IMR-90 (cell line): Measurements from ENCODE around the gene PELO. TPM values are rescaled to one million over a fixed set of nuclear protein-coding genes. Genes with fewer than 3 reads are reported as not detected.

Experiments
- ATAC-seq: fragments of 200-7000 bp; cut with Tn5 transposase; 2 replicates; pipeline ENCODE4 v1.9.1; 2020; ENCODE audit warnings: low read depth, mild to moderate bottlenecking, moderate library complexity
- BruUV-seq: library from RNA; stranded (reverse); fragments of 400-500 nt; replicated peaks from 2 replicates; lab custom pipeline; 2021; lab: Mats Ljungman, UMichigan
- CTCF ChIA-PET: fragments of 300-600 bp; formaldehyde crosslinking; extraction: SDS; loops from one replicate; lab custom pipeline; 2021; ENCODE audit warnings: antibody characterized with exemption; lab: Yijun Ruan, JAX
- POLR2A ChIA-PET: fragments of 300-600 bp; sonication (Branson Sonifier 250); formaldehyde crosslinking; loops from one replicate; lab custom pipeline; 2022; ENCODE audit warnings: antibody characterized with exemption; ENCODE audit not compliant: unreplicated experiment; lab: Charles Lee
- DNase-seq: peaks from one replicate; pipeline ENCODE4 v3.0.0; 2013
- H2AFZ ChIP-seq: replicated peaks from 2 replicates; pipeline ENCODE3; 2013; ENCODE audit warnings: low read length, mild to moderate bottlenecking; ENCODE audit not compliant: poor library complexity
- H2AK5ac ChIP-seq: 2 replicates; pipeline ENCODE4 v1.6.1; 2013; ENCODE audit warnings: low read depth, low read length, inconsistent platforms
- H2AK9ac ChIP-seq: replicated peaks from 2 replicates; pipeline ENCODE3; 2013; ENCODE audit warnings: mild to moderate bottlenecking, low read depth, low read length, moderate library complexity; ENCODE audit not compliant: poor library complexity
- H2BK120ac ChIP-seq: 2 replicates; pipeline ENCODE4 v1.6.1; 2013; ENCODE audit warnings: low read depth, low read length, inconsistent platforms
- H2BK15ac ChIP-seq: 3 replicates; pipeline ENCODE4 v1.6.1; 2013; ENCODE audit warnings: low read depth, low read length, inconsistent platforms
- H2BK20ac ChIP-seq: 2 replicates; pipeline ENCODE4 v1.6.1; 2013; ENCODE audit warnings: low read depth, mild to moderate bottlenecking, inconsistent platforms, low read length, moderate library complexity
- H2BK5ac ChIP-seq: 2 replicates; pipeline ENCODE4 v1.6.1; 2013; ENCODE audit warnings: mild to moderate bottlenecking, low read depth, low read length, inconsistent platforms; ENCODE audit not compliant: poor library complexity, severe bottlenecking
- H3K14ac ChIP-seq: replicated peaks from 2 replicates; pipeline ENCODE4 v1.6.1; 2013; ENCODE audit warnings: low read depth, low read length, inconsistent platforms
- H3K18ac ChIP-seq: 2 replicates; pipeline ENCODE4 v1.6.1; 2013; ENCODE audit warnings: low read depth, low read length, control low read depth
- H3K23ac ChIP-seq: 2 replicates; pipeline ENCODE4 v1.6.1; 2013; ENCODE audit warnings: low read depth, low read length, inconsistent platforms
- H3K27ac ChIP-seq: 2 replicates; pipeline ENCODE4 v1.5.1; 2013; ENCODE audit warnings: mild to moderate bottlenecking, control low read depth, low read length; ENCODE audit not compliant: insufficient read depth
- H3K27me3 ChIP-seq: 2 replicates; pipeline ENCODE4 v1.6.1; 2013; ENCODE audit warnings: low read length; ENCODE audit not compliant: control insufficient read depth, insufficient read depth
- H3K36me3 ChIP-seq: 2 replicates; pipeline ENCODE4 v1.6.1; 2013; ENCODE audit warnings: low read length, mixed read lengths; ENCODE audit not compliant: control insufficient read depth, insufficient read depth
- H3K4ac ChIP-seq: 2 replicates; pipeline ENCODE4 v1.6.1; 2013; ENCODE audit warnings: low read depth, low read length, inconsistent platforms
- H3K4me1 ChIP-seq: 2 replicates; pipeline ENCODE4 v1.6.1; 2013; ENCODE audit warnings: low read length, mixed read lengths; ENCODE audit not compliant: control insufficient read depth, insufficient read depth
- H3K4me2 ChIP-seq: 2 replicates; pipeline ENCODE4 v1.6.1; 2013; ENCODE audit warnings: low read depth, mild to moderate bottlenecking, control low read depth, low read length, moderate library complexity
- H3K4me3 ChIP-seq: 2 replicates; pipeline ENCODE4 v1.5.1; 2013; ENCODE audit warnings: low read depth, mild to moderate bottlenecking, control low read depth, low read length, moderate library complexity; ENCODE audit not compliant: insufficient read depth
- H3K56ac ChIP-seq: 2 replicates; pipeline ENCODE4 v1.6.1; 2013; ENCODE audit warnings: low read length, inconsistent platforms; ENCODE audit not compliant: insufficient read depth; ENCODE audit errors: extremely low read depth
- H3K79me1 ChIP-seq, 2 experiments: 2 replicates each; pipeline ENCODE4 v1.6.1; 2013; ENCODE audit warnings: low read length in 2 of 2, inconsistent platforms in 1 of 2, low read depth in 1 of 2
- H3K9ac ChIP-seq: 2 replicates; pipeline ENCODE4 v1.6.1; 2013; ENCODE audit warnings: low read depth, low read length, control low read depth
- H3K9me1 ChIP-seq: 2 replicates; pipeline ENCODE4 v1.6.1; 2013; ENCODE audit warnings: low read length, inconsistent platforms; ENCODE audit not compliant: insufficient read depth
- H3K9me3 ChIP-seq: 2 replicates; pipeline ENCODE4 v1.6.1; 2013; ENCODE audit warnings: low read length; ENCODE audit not compliant: control insufficient read depth, insufficient read depth
- H4K20me1 ChIP-seq: 2 replicates; pipeline ENCODE4 v1.6.1; 2013; ENCODE audit warnings: low read length, inconsistent platforms; ENCODE audit not compliant: insufficient read depth
- H4K5ac ChIP-seq: 2 replicates; pipeline ENCODE4 v1.6.1; 2013; ENCODE audit warnings: mild to moderate bottlenecking, low read depth, low read length, control low read depth
- H4K8ac ChIP-seq, 2 experiments: 2 replicates each; pipeline ENCODE4 v1.6.1; 2013; ENCODE audit warnings: low read depth in 2 of 2, low read length in 2 of 2, control low read depth in 1 of 2, inconsistent platforms in 1 of 2
- H4K91ac ChIP-seq: 2 replicates; pipeline ENCODE4 v1.6.1; 2013; ENCODE audit warnings: low read depth, low read length, inconsistent platforms; ENCODE audit not compliant: insufficient read depth
- BHLHE40 ChIP-seq: fragments of 150-350 bp; IDR thresholded peaks from 2 replicates; pipeline ENCODE4 v1.6.1; 2016; ENCODE audit warnings: mild to moderate bottlenecking, low read depth, low read length
- CEBPB ChIP-seq: IDR thresholded peaks from 2 replicates; pipeline ENCODE4 v1.6.1; 2012; ENCODE audit warnings: low read depth, low read length, improper control_type of control experiment
- CHD1 ChIP-seq: IDR thresholded peaks from 2 replicates; pipeline ENCODE4 v1.6.1; 2012; ENCODE audit warnings: low read depth, low read length, improper control_type of control experiment
- FOS ChIP-seq: fragments of 150-350 bp; IDR thresholded peaks from 2 replicates; pipeline ENCODE4 v1.6.1; 2016; ENCODE audit warnings: low read depth, low read length
- MAZ ChIP-seq: IDR thresholded peaks from 2 replicates; pipeline ENCODE4 v1.6.1; 2012; ENCODE audit warnings: low read depth, mild to moderate bottlenecking, low read length, improper control_type of control experiment, moderate library complexity, borderline replicate concordance
- MXI1 ChIP-seq: IDR thresholded peaks from 2 replicates; pipeline ENCODE4 v1.6.1; 2012; ENCODE audit warnings: low read depth, mild to moderate bottlenecking, low read length, moderate library complexity, borderline replicate concordance
- NFE2L2 ChIP-seq: fragments of 150-350 bp; IDR thresholded peaks from 2 replicates; pipeline ENCODE4 v1.6.1; 2016; ENCODE audit warnings: low read depth, mild to moderate bottlenecking, low read length
- POLR2A ChIP-seq: IDR thresholded peaks from 2 replicates; pipeline ENCODE4 v1.6.1; 2012; ENCODE audit warnings: mild to moderate bottlenecking, low read depth, low read length
- RAD21 ChIP-seq: IDR thresholded peaks from 2 replicates; pipeline ENCODE4 v1.6.1; 2012; ENCODE audit warnings: low read length, improper control_type of control experiment
- RCOR1 ChIP-seq: IDR thresholded peaks from 2 replicates; pipeline ENCODE4 v1.6.1; 2012; ENCODE audit warnings: mild to moderate bottlenecking, low read length, improper control_type of control experiment; ENCODE audit not compliant: insufficient replicate concordance
- WGBS, 2 experiments: methylation state at CpG; one replicate each; pipeline versions ENCODE4 v1.1.5 to v1.1.7; 2013; ENCODE audit warnings: missing lambda C conversion rate in 2 of 2; ENCODE audit not compliant: insufficient read length in 1 of 2; ENCODE audit errors: extremely low coverage in 2 of 2; 5-methylcytosine and 5-hydroxymethylcytosine counted together
- dilution Hi-C: fragments of 300-500 bp; cut with HindIII; formaldehyde crosslinking; loops from one replicate; pipeline ENCODE4 v1.14.3; 2018; ENCODE audit warnings: low sequenced_read_pairs; ENCODE audit not compliant: unreplicated experiment
- in situ Hi-C: fragments of 300-500 bp; cut with MboI; formaldehyde crosslinking; loops from 3 replicates; pipeline ENCODE4 v1.14.3; 2019; ENCODE audit warnings: low sequenced_read_pairs, inconsistent platforms, mixed read lengths
- intact Hi-C: fragments of 100-400 bp; cut with micrococcal nuclease; formaldehyde crosslinking; loops from 2 replicates; pipeline ENCODE4 v1.10.0; 2022
- polyA plus RNA-seq, 3 experiments: library from polyadenylated mRNA; depleted of rRNA; stranded (reverse); fragments of >200 nt; gene quantifications; 2 replicates each; pipeline ENCODE4 v1.2.3, GENCODE V29; 2012; ENCODE audit warnings: low replicate concordance in 1 of 3
- total RNA-seq: library from RNA; depleted of rRNA; stranded (reverse); fragments of >200 nt; gene quantifications from 2 replicates; pipeline ENCODE4 v1.2.3, GENCODE V29; 2012
- TF ChIP-seq, protein P1 (sequence below): fragments of 150-350 bp; IDR thresholded peaks from 2 replicates; pipeline ENCODE4 v1.6.1; 2017; ENCODE audit warnings: mild to moderate bottlenecking, antibody characterized with exemption, low read length, low read depth
- TF ChIP-seq, protein P2 (sequence below): fragments of 150-350 bp; IDR thresholded peaks from 2 replicates; pipeline ENCODE4 v1.6.1; 2016; ENCODE audit warnings: low read depth, mild to moderate bottlenecking, low read length, moderate library complexity, borderline replicate concordance

Gene PELO
- total and polyA plus RNA-seq, 2 of the 4 experiments (the other 2 are of a cell fraction), result 42.4 to 48.9 TPM

DNA sequence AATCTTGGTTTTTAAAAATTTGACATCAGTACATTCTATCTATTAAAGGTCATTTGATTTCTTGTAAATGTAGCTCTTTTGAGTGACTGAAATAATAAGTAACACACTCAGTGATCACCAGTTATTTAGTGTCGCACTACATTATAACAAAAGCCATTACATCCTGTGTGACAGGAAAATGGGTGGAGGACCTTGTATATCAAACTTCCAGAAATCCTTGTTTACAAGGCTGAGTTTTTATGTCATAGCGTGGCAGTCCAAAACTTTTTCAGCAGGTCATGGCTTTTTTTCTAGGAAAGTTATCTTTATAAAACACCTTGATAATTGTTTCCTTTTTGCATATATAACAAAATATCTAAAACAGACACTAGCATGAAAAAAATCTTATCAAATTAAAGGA lies 14.4 kb upstream of the PELO start:
- H2AK5ac ChIP-seq, result no peak overlapping the region
- ATAC-seq (no peak), DNase-seq (no peak)
- no peak overlapping the region for H3K27ac ChIP-seq
- H3K4me3 ChIP-seq, result no peak overlapping the region
- no peak overlapping the region for H3K18ac ChIP-seq
- H2BK20ac ChIP-seq, result no peak overlapping the region
- TF ChIP-seq FOS (no peak), RCOR1 (no peak), POLR2A (no peak), MXI1 (no peak), MAZ (no peak), NFE2L2 (no peak), RAD21 (no peak), CEBPB (no peak), BHLHE40 (no peak), CHD1 (no peak)
- TF ChIP-seq, protein P1, sequence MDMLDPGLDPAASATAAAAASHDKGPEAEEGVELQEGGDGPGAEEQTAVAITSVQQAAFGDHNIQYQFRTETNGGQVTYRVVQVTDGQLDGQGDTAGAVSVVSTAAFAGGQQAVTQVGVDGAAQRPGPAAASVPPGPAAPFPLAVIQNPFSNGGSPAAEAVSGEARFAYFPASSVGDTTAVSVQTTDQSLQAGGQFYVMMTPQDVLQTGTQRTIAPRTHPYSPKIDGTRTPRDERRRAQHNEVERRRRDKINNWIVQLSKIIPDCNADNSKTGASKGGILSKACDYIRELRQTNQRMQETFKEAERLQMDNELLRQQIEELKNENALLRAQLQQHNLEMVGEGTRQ, result no peak
- TF ChIP-seq, protein P2, sequence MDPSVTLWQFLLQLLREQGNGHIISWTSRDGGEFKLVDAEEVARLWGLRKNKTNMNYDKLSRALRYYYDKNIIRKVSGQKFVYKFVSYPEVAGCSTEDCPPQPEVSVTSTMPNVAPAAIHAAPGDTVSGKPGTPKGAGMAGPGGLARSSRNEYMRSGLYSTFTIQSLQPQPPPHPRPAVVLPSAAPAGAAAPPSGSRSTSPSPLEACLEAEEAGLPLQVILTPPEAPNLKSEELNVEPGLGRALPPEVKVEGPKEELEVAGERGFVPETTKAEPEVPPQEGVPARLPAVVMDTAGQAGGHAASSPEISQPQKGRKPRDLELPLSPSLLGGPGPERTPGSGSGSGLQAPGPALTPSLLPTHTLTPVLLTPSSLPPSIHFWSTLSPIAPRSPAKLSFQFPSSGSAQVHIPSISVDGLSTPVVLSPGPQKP, result no peak
- no peak overlapping the region for H4K5ac ChIP-seq
- H4K20me1 ChIP-seq, result no peaks in the 10 kb centered on the region
- intact Hi-C loops, result no loop called here
- in situ Hi-C loops, result no loop called here
- no peak overlapping the region for H4K91ac ChIP-seq
- CTCF ChIA-PET, result no interaction called here
- no peak overlapping the region for H2AK9ac ChIP-seq
- H3K14ac ChIP-seq, result no peak overlapping the region
- no peaks in the 10 kb centered on the region for H3K9me3 ChIP-seq
- H2BK5ac ChIP-seq, result no peak overlapping the region
- dilution Hi-C loops, result no loop called here
- no peak overlapping the region for H3K56ac ChIP-seq
- H3K9me1 ChIP-seq, result no peaks in the 10 kb centered on the region
- no TSS peak for BruUV-seq
- H2BK120ac ChIP-seq, result no peak overlapping the region
- H3K4me2 ChIP-seq, result no peak overlapping the region
- no CpG with 5 or more reads among the region's 2 CpGs for WGBS, 2 experiments
- H3K79me1 ChIP-seq, result no peaks in the 10 kb centered on the region
- POLR2A ChIA-PET, result no interaction called here
- H3K36me3 ChIP-seq, result no peaks in the 10 kb centered on the region
- no peak overlapping the region for H2AFZ ChIP-seq
- no peaks in the 10 kb centered on the region for H3K27me3 ChIP-seq
- H3K9ac ChIP-seq, result no peak overlapping the region
- no peak overlapping the region for H3K4ac ChIP-seq
- no peak overlapping the region for H2BK15ac ChIP-seq
- H3K4me1 ChIP-seq, result no peaks in the 10 kb centered on the region
- no peak overlapping the region for H4K8ac ChIP-seq
- no peak overlapping the region for H3K23ac ChIP-seq
